K562 (cell line): ENCODE measurements around the gene BOLA1. TPM values are rescaled to one million over a fixed set of nuclear protein-coding genes. Genes with fewer than 3 reads are reported as not detected.

Experiments used
- BCLAF1 ChIP-seq, 2 experiments: fragments of 450-650 bp in 1 of 2; IDR thresholded peaks; 2 replicates each; pipeline ENCODE4 v1.6.1; 2011 to 2017; ENCODE audit warnings: low read depth in 2 of 2, antibody characterized with exemption in 1 of 2, borderline replicate concordance in 1 of 2, low read length in 1 of 2, mild to moderate bottlenecking in 1 of 2, mixed read lengths in 1 of 2; ENCODE audit not compliant: control insufficient read depth in 1 of 2
- C11orf30 ChIP-seq: fragments of 450-650 bp; IDR thresholded peaks from 2 replicates; pipeline ENCODE4 v1.6.1; 2016; ENCODE audit warnings: low read depth, mild to moderate bottlenecking
- CHD1 ChIP-seq: fragments of 200-600 bp; sonication (generic); IDR thresholded peaks from one replicate; pipeline ENCODE4 v1.6.1; 2012; ENCODE audit warnings: mild to moderate bottlenecking, moderate library complexity, low read length, inconsistent platforms
- FIP1L1 ChIP-seq: fragments of 200-400 bp; formaldehyde crosslinking; IDR thresholded peaks from 2 replicates; pipeline ENCODE4 v1.6.1; 2018; ENCODE audit warnings: mild to moderate bottlenecking, low read depth, low read length; ENCODE audit not compliant: poor library complexity, severe bottlenecking
- FOXK1 ChIP-seq: sonication (generic); formaldehyde crosslinking; IDR thresholded peaks from 2 replicates; pipeline ENCODE4 v1.8.0; 2022; ENCODE audit warnings: missing genetic modification reagents, mild to moderate bottlenecking, borderline replicate concordance
- NRF1 ChIP-seq, 2 experiments: fragments of 450-650 bp; IDR thresholded peaks in 1 of 2; conservative IDR thresholded peaks in 1 of 2; 2 replicates each; pipeline ENCODE4 v1.6.1; 2014; ENCODE audit warnings: mild to moderate bottlenecking in 2 of 2
- PREB ChIP-seq: sonication (generic); formaldehyde crosslinking; IDR thresholded peaks from 2 replicates; pipeline ENCODE4 v1.8.1; 2023; ENCODE audit warnings: mild to moderate bottlenecking, missing genetic modification reagents
- RNF2 ChIP-seq: sonication (generic); IDR thresholded peaks from 2 replicates; pipeline ENCODE4 v1.6.1; 2016
- STAT6 ChIP-seq: sonication (generic); formaldehyde crosslinking; IDR thresholded peaks from 2 replicates; pipeline ENCODE4 v1.8.1; 2023; ENCODE audit warnings: mild to moderate bottlenecking, missing genetic modification reagents
- TEAD4 ChIP-seq, 2 experiments: sonication (generic) in 1 of 2; formaldehyde crosslinking in 1 of 2; IDR thresholded peaks; 2 replicates each; pipeline versions ENCODE4 v1.6.1 to v1.8.0; 2012 to 2022; ENCODE audit warnings: borderline replicate concordance in 1 of 2, inconsistent platforms in 1 of 2, low read length in 1 of 2, mild to moderate bottlenecking in 1 of 2, missing genetic modification reagents in 1 of 2
- UBTF ChIP-seq, 2 experiments: IDR thresholded peaks; 2 replicates each; pipeline ENCODE4 v1.6.1; 2012; ENCODE audit warnings: improper control_type of control experiment in 2 of 2, low read depth in 2 of 2, low read length in 2 of 2, borderline replicate concordance in 1 of 2
- WHSC1 ChIP-seq: IDR thresholded peaks from one replicate; pipeline ENCODE4 v1.6.1; 2012; ENCODE audit warnings: low read length, control low read depth, inconsistent platforms
- ZC3H11A ChIP-seq: IDR thresholded peaks from 2 replicates; pipeline ENCODE4 v1.6.1; 2012; ENCODE audit warnings: low read depth, low read length, improper control_type of control experiment
- polyA plus RNA-seq, 8 experiments: library from polyadenylated mRNA; depleted of rRNA in 4 of 8; stranded (reverse) in 5 of 8; unstranded in 3 of 8; fragments of >200 nt; fragmentation: Nextera tagmentation in 2 of 8; fragmentation: Illumina TruSeq in 1 of 8; extraction: Ambion mirVana in 2 of 8; extraction: Trizol in 1 of 8; gene quantifications; 2 replicates each; pipeline versions ENCODE4 v1.2.1 to v1.2.3, GENCODE V29; 2011 to 2014; ENCODE audit warnings: inconsistent platforms in 1 of 8, missing spikeins in 1 of 8
- total RNA-seq, 7 experiments: library from RNA; depleted of rRNA in 6 of 7; stranded (reverse); fragments of >200 nt in 6 of 7; fragmentation: Illumina TruSeq in 2 of 7; extraction: Trizol in 2 of 7; gene quantifications; 2 replicates each; pipeline versions ENCODE4 v1.2.1 to v1.2.3, GENCODE V29; 2011 to 2021; ENCODE audit warnings: low replicate concordance in 1 of 7

Gene BOLA1
- total and polyA plus RNA-seq, 9 of the 15 experiments (the other 6 are each of a cell fraction or from before 2014, with no cell fraction given): 0.18 to 1.2 (median 0.40) TPM; not detected in 2

GRCh38 chr1:149927563-149928400 lies 28.4 kb downstream of the BOLA1 start, which contains the start of gene SF3B4 (continued):
- no peak for TF ChIP-seq STAT6
- 0 out of 4 replicates have a peak, but pooled peaks have one; percentile 18 to 32 for TF ChIP-seq NRF1 (conservative IDR thresholded peaks at IDR 0.05 in 1 of 2, IDR thresholded peaks at IDR 0.05 in 1 of 2)
- 0 out of 4 replicates have a peak, but pooled peaks of 1 of the 2 experiments have one; percentile 38 for TF ChIP-seq UBTF (IDR thresholded peaks at IDR 0.05; ENCODE audit: borderline replicate concordance in 1 of 2, low read depth in 2 of 2, low read length in 2 of 2)
- peak; percentile 35 for TF ChIP-seq TEAD4 (IDR thresholded peaks at IDR 0.05; ENCODE audit: low read length)
- no peak for TF ChIP-seq TEAD4 (CRISPR knock-in tag; IDR thresholded peaks at IDR 0.05; ENCODE audit: borderline replicate concordance)
- 0 out of 2 replicates have a peak, but pooled peaks have one; percentile 23 for TF ChIP-seq RNF2
- TF ChIP-seq ZC3H11A: no peak
- peak; percentile 95; the same call in 1 of the 2 replicates for TF ChIP-seq PREB (CRISPR knock-in tag)
- TF ChIP-seq CHD1: peak; percentile 75
- TF ChIP-seq WHSC1: no peak
- TF ChIP-seq FIP1L1: peak; percentile 35
- TF ChIP-seq FOXK1 (CRISPR knock-in tag): peak; percentile 60; the same call in 1 of the 2 replicates
- no peak for TF ChIP-seq BCLAF1 (IDR thresholded peaks at IDR 0.05; ENCODE audit: borderline replicate concordance in 1 of 2, control insufficient read depth in 1 of 2, low read depth in 2 of 2, low read length in 1 of 2)
- TF ChIP-seq C11orf30: peak; percentile 93
